Measurements from ENCODE around the gene TIRAP. TPM values are rescaled to one million over a fixed set of nuclear protein-coding genes. Genes with fewer than 3 reads are reported as not detected.

TIRAP gene
- total RNA-seq, 2 donors from 2014 or later: 8.3 to 13.5 TPM

- intact Hi-C loops (cut with DNase I): no loop called here
- Histone ChIP-seq H3K9me3 (no peaks in the 10 kb centered on the region), H3K36me3 (replicated peaks in 1 of 2; ENCODE audit: insufficient read depth in 1 of 2, low read depth in 2 of 2) (peaks cover 0 to 2% of the 10 kb centered on the region in 2 donors), H3K27ac (no peak overlapping the region), H3K27me3 (no peaks in the 10 kb centered on the region), H3K4me3 (no peak overlapping the region), H3K4me1 (peaks cover 9% of the 10 kb centered on the region)
- no peak for DNase-seq
- TF ChIP-seq POLR2A (IDR thresholded peaks at IDR 0.05): no peak
- no peak for TF ChIP-seq CTCF (IDR thresholded peaks at IDR 0.05)
- ATAC-seq: no peak
- WGBS, 2 donors: 93 to 98% methylated on average over 7 of the region's 7 CpGs
These were observed 50.2 kb downstream of the TIRAP start for GRCh38 chr11:126333142-126333541.

GRCh38 chr11:126334659-126335462, 52.0 kb downstream of the TIRAP start:
- H3K4me1 ChIP-seq: peaks cover 6% of the 10 kb centered on the region
- WGBS, 2 donors: 84 to 92% methylated on average over 6 of the region's 6 CpGs
- intact Hi-C loops (cut with DNase I): no loop called here
- no peaks in the 10 kb centered on the region for H3K9me3 ChIP-seq
- H3K27me3 ChIP-seq: no peaks in the 10 kb centered on the region
- H3K27ac ChIP-seq: no peak overlapping the region
- H3K4me3 ChIP-seq: no peak overlapping the region
- no peak for TF ChIP-seq POLR2A (IDR thresholded peaks at IDR 0.05)
- TF ChIP-seq CTCF (IDR thresholded peaks at IDR 0.05): no peak
- peaks cover 0 to 2% of the 10 kb centered on the region in 2 donors for H3K36me3 ChIP-seq (replicated peaks in 1 of 2; ENCODE audit: insufficient read depth in 1 of 2, low read depth in 2 of 2)
- DNase-seq: no peak
- ATAC-seq: no peak

- no peak for ATAC-seq
- intact Hi-C loops (cut with DNase I): no loop called here
These were observed 52.5 kb downstream of the TIRAP start for GRCh38 chr11:126335463-126335760.

GRCh38 chr11:126336138-126336541, 53.2 kb downstream of the TIRAP start:
- DNase-seq (no peak), ATAC-seq (no peak)
- peaks cover 12% of the 10 kb centered on the region for H3K4me1 ChIP-seq
- no peaks in the 10 kb centered on the region for H3K9me3 ChIP-seq
- peaks cover 0 to 2% of the 10 kb centered on the region in 2 donors for H3K36me3 ChIP-seq (replicated peaks in 1 of 2; ENCODE audit: insufficient read depth in 1 of 2, low read depth in 2 of 2)
- 74 to 82% methylated on average over 8 of the region's 8 CpGs for WGBS, 2 donors
- no peaks in the 10 kb centered on the region for H3K27me3 ChIP-seq
- intact Hi-C loops (cut with DNase I): no loop called here
- no peak overlapping the region for H3K4me3 ChIP-seq
- TF ChIP-seq CTCF (IDR thresholded peaks at IDR 0.05) (no peak), POLR2A (IDR thresholded peaks at IDR 0.05) (no peak)
- H3K27ac ChIP-seq: no peak overlapping the region

More at GRCh38 chr11:126335463-126335760, 52.5 kb downstream of the TIRAP start:
- Histone ChIP-seq H3K36me3 (replicated peaks in 1 of 2; ENCODE audit: insufficient read depth in 1 of 2, low read depth in 2 of 2) (peaks cover 0 to 2% of the 10 kb centered on the region in 2 donors), H3K27ac (no peak overlapping the region), H3K4me3 (no peak overlapping the region), H3K27me3 (no peaks in the 10 kb centered on the region), H3K4me1 (peaks cover 11% of the 10 kb centered on the region), H3K9me3 (no peaks in the 10 kb centered on the region)
- WGBS, 2 donors: 72 to 85% methylated on average over 3 to 5 of the region's 5 CpGs
- TF ChIP-seq POLR2A (IDR thresholded peaks at IDR 0.05): no peak
- no peak for TF ChIP-seq CTCF (IDR thresholded peaks at IDR 0.05)
- DNase-seq: no peak

- DNase-seq: no peak
These were observed 53.8 kb downstream of the TIRAP start for GRCh38 chr11:126336671-126337101.

More at GRCh38 chr11:126336671-126337101, 53.8 kb downstream of the TIRAP start:
- no peaks in the 10 kb centered on the region for H3K9me3 ChIP-seq
- H3K4me3 ChIP-seq: no peak overlapping the region
- intact Hi-C loops (cut with DNase I): no loop called here
- peaks cover 12% of the 10 kb centered on the region for H3K4me1 ChIP-seq
- no peaks in the 10 kb centered on the region for H3K36me3 ChIP-seq (replicated peaks in 1 of 2; ENCODE audit: insufficient read depth in 1 of 2, low read depth in 2 of 2)
- no peak for ATAC-seq
- TF ChIP-seq CTCF (IDR thresholded peaks at IDR 0.05) (no peak), POLR2A (IDR thresholded peaks at IDR 0.05) (no peak)
- 76 to 100% methylated on average over 3 to 9 of the region's 9 CpGs for WGBS, 2 donors
- H3K27ac ChIP-seq: no peak overlapping the region
- H3K27me3 ChIP-seq: no peaks in the 10 kb centered on the region
